ENCODE results near the gene SBF2.

GRCh38 chr11:10319702-10320558, 25.9 kb upstream of the SBF2 start:
- TF ChIP-seq CTCF (IDR thresholded peaks at IDR 0.05), result no peak
- no peak for TF ChIP-seq POLR2A (IDR thresholded peaks at IDR 0.05)
